ENCODE data around the gene ALK. TPM values are rescaled to one million over a fixed set of nuclear protein-coding genes. Genes with fewer than 3 reads are reported as not detected.

Gene ALK
- total RNA-seq, 1 donor from 2014 or later = 0.14 TPM

DNA sequence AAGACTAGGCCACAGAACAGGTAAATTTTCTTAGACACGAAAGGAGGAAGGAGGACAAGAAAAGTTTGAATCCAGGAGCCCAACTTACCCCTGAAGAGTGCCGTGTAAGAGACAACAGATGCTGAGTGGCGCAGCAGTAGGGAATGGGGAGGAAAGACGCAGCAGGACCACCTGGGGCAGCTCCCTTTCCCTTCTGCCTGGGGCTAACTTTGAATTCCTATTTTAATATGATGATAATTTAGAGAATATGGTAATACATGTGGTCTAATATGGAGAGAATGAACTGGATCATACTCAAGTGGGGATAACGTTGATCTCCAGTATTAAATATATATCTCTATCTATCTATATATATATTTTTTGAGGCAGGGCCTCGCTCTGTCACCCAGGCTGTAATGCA lies 736.9 kb downstream of the ALK start:
- TF ChIP-seq CTCF (IDR thresholded peaks at IDR 0.05; ENCODE audit: borderline replicate concordance) = no peak
- Histone ChIP-seq H3K27me3 (ENCODE audit: low read depth) (no peaks in the 10 kb centered on the region), H3K4me3 (no peak overlapping the region), H3K36me3 (peaks cover 33% of the 10 kb centered on the region), H3K9me3 (replicated peaks) (no peaks in the 10 kb centered on the region), H3K4me1 (no peaks in the 10 kb centered on the region), H3K27ac (replicated peaks) (no peak overlapping the region)
- intact Hi-C loops (cut with micrococcal nuclease) = no loop called here
- no peak for DNase-seq

- no peak overlapping the region for H3K4me3 ChIP-seq
- H3K36me3 ChIP-seq = peaks cover 33% of the 10 kb centered on the region
- no peaks in the 10 kb centered on the region for H3K4me1 ChIP-seq
- DNase-seq = no peak
- no peak for TF ChIP-seq CTCF (IDR thresholded peaks at IDR 0.05; ENCODE audit: borderline replicate concordance)
- intact Hi-C loops (cut with micrococcal nuclease) = no loop called here
- H3K27ac ChIP-seq (replicated peaks) = no peak overlapping the region
- H3K9me3 ChIP-seq (replicated peaks) = no peaks in the 10 kb centered on the region
- no peaks in the 10 kb centered on the region for H3K27me3 ChIP-seq (ENCODE audit: low read depth)
Observed at GRCh38 chr2:29182920-29183319, 738.5 kb downstream of the ALK start.

DNA sequence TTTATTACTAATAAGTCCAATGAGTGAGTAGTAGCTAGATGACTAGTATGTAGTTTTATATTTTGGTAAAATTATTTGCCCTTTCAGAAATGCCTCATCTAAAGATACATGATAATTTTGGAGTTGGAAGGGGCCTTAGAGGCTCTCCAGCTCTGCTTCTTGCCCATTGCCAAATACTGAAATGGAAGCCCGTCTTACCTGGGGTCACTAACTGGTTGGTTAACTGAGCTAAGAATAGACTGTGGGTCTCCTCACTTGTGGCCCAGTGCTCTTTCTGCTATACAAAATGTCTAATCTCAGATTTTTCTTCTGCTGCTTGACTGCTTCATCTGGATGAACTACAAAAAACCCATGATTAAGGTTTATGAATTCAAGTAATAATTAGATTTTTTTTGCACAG lies 739.1 kb downstream of the ALK start:
- H3K4me1 ChIP-seq = no peaks in the 10 kb centered on the region
- no peaks in the 10 kb centered on the region for H3K27me3 ChIP-seq (ENCODE audit: low read depth)
- no peak overlapping the region for H3K27ac ChIP-seq (replicated peaks)
- no peak overlapping the region for H3K4me3 ChIP-seq
- intact Hi-C loops (cut with micrococcal nuclease) = no loop called here
- DNase-seq = no peak
- TF ChIP-seq CTCF (IDR thresholded peaks at IDR 0.05; ENCODE audit: borderline replicate concordance) = no peak
- peaks cover 30% of the 10 kb centered on the region for H3K36me3 ChIP-seq
- H3K9me3 ChIP-seq (replicated peaks) = no peaks in the 10 kb centered on the region

- no peaks in the 10 kb centered on the region for H3K4me1 ChIP-seq
- no peak for DNase-seq
- H3K27me3 ChIP-seq (ENCODE audit: low read depth) = no peaks in the 10 kb centered on the region
- H3K27ac ChIP-seq (replicated peaks) = no peak overlapping the region
- no peak for TF ChIP-seq CTCF (IDR thresholded peaks at IDR 0.05; ENCODE audit: borderline replicate concordance)
- H3K4me3 ChIP-seq = no peak overlapping the region
- H3K36me3 ChIP-seq = peaks cover 27% of the 10 kb centered on the region
- no peaks in the 10 kb centered on the region for H3K9me3 ChIP-seq (replicated peaks)
- intact Hi-C loops (cut with micrococcal nuclease) = no loop called here
Observed at GRCh38 chr2:29175338-29175737, 746.0 kb downstream of the ALK start.

DNA sequence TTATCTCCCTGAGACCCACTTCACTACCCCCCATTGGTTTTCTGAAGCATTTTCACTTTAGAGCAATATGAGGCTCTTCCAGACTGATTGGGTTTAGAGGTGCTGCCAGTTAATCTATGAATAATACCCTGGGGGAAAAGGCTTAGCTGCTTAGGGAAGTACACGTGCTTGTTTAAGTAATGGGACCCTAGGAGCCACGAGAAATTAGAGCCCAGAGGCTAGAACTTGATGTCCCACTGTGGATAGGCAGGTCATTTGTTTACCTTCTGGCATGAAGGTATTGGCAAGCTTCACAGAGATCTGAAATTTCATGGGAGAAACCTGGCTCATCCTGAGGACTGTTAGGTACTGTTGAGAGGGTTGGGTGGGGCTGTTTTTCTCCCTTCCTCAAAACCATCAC lies 746.4 kb downstream of the ALK start:
- H3K36me3 ChIP-seq = peaks cover 27% of the 10 kb centered on the region
- H3K9me3 ChIP-seq (replicated peaks) = no peaks in the 10 kb centered on the region
- intact Hi-C loops (cut with micrococcal nuclease) = no loop called here
- H3K4me3 ChIP-seq = no peak overlapping the region
- no peaks in the 10 kb centered on the region for H3K4me1 ChIP-seq
- no peak for TF ChIP-seq CTCF (IDR thresholded peaks at IDR 0.05; ENCODE audit: borderline replicate concordance)
- no peak for DNase-seq
- no peak overlapping the region for H3K27ac ChIP-seq (replicated peaks)
- H3K27me3 ChIP-seq (ENCODE audit: low read depth) = no peaks in the 10 kb centered on the region

Measured in left ventricle myocardium inferior (tissue), 1 donor.